ENCODE measurements around the gene SLC22A15.
A peak's percentile ranks its signal among the peaks of the same experiment; 100 is the strongest.
"Not testable (repeated sequence)": the region's sequence is repeated elsewhere in the genome, so short reads cannot be mapped to it uniquely, and the experiment has no call there.

SLC22A15 gene

GRCh38 chr1:115980998-115981993 is 5.0 kb downstream of the SLC22A15 start:
- peak; percentile 65 for DNase-seq (ENCODE audit: low spot score)

GRCh38 chr1:115982400-115982799 is 6.1 kb downstream of the SLC22A15 start:
- DNase-seq (ENCODE audit: low spot score) = no peak

- DNase-seq (ENCODE audit: low spot score) = no peak
Measured at GRCh38 chr1:115983584-115983983, 7.3 kb downstream of the SLC22A15 start.

GRCh38 chr1:115987623-115988022 is 11.3 kb downstream of the SLC22A15 start:
- DNase-seq (ENCODE audit: low spot score) = no peak

- no peak for DNase-seq (ENCODE audit: low spot score)
Measured at GRCh38 chr1:115988953-115989352, 12.6 kb downstream of the SLC22A15 start.

GRCh38 chr1:115989699-115990098 is 13.4 kb downstream of the SLC22A15 start:
- no peak for DNase-seq (ENCODE audit: low spot score)

GRCh38 chr1:115991909-115992308 is 15.6 kb downstream of the SLC22A15 start:
- no peak for DNase-seq (ENCODE audit: low spot score)

- DNase-seq (ENCODE audit: low spot score) = not testable (repeated sequence)
Measured at GRCh38 chr1:115997921-115998320, 21.6 kb downstream of the SLC22A15 start.

- DNase-seq (ENCODE audit: low spot score) = no peak
Measured at GRCh38 chr1:116001739-116002487, 25.6 kb downstream of the SLC22A15 start.

- DNase-seq (ENCODE audit: low spot score) = no peak
Measured at GRCh38 chr1:116002781-116003420, 26.6 kb downstream of the SLC22A15 start.

- no peak for DNase-seq (ENCODE audit: low spot score)
Measured at GRCh38 chr1:116003823-116004222, 27.5 kb downstream of the SLC22A15 start.

GRCh38 chr1:116006486-116006964 is 30.2 kb downstream of the SLC22A15 start:
- no peak for DNase-seq (ENCODE audit: low spot score)

- DNase-seq (ENCODE audit: low spot score) = no peak
Measured at GRCh38 chr1:116008656-116009390, 32.5 kb downstream of the SLC22A15 start.

- no peak for DNase-seq (ENCODE audit: low spot score)
Measured at GRCh38 chr1:116012716-116013115, 36.4 kb downstream of the SLC22A15 start.

GRCh38 chr1:116015679-116016078 is 39.4 kb downstream of the SLC22A15 start:
- no peak for DNase-seq (ENCODE audit: low spot score)

GRCh38 chr1:116018007-116018406 is 41.7 kb downstream of the SLC22A15 start:
- no peak for DNase-seq (ENCODE audit: low spot score)

- no peak for DNase-seq (ENCODE audit: low spot score)
Measured at GRCh38 chr1:116019653-116020253, 43.4 kb downstream of the SLC22A15 start.

- DNase-seq (ENCODE audit: low spot score) = peak; percentile 75
Measured at GRCh38 chr1:116020668-116021272, 44.5 kb downstream of the SLC22A15 start.

- DNase-seq (ENCODE audit: low spot score) = no peak
Measured at GRCh38 chr1:116024626-116025025, 48.3 kb downstream of the SLC22A15 start.

GRCh38 chr1:116026631-116027030 is 50.3 kb downstream of the SLC22A15 start:
- no peak for DNase-seq (ENCODE audit: low spot score)
